ENCODE data around the gene IL34.

IL34 gene

GRCh38 chr16:70686376-70687101 lies 40.2 kb downstream of the IL34 start:
- Mint-ChIP-seq H3K27me3 (peaks cover 1% of the 10 kb centered on the region), H3K9me3 (no peaks in the 10 kb centered on the region), H3K4me3 (peak overlapping the region; percentile 42), H3K4me1 (no peaks in the 10 kb centered on the region), H3K27ac (no peak overlapping the region), H3K36me3 (peaks cover 1% of the 10 kb centered on the region)

GRCh38 chr16:70687102-70687511 lies 40.7 kb downstream of the IL34 start:
- Mint-ChIP-seq H3K27ac (no peak overlapping the region), H3K4me1 (no peaks in the 10 kb centered on the region), H3K4me3 (peak overlapping the region; percentile 58), H3K27me3 (peaks cover 1% of the 10 kb centered on the region), H3K36me3 (peaks cover 1% of the 10 kb centered on the region), H3K9me3 (no peaks in the 10 kb centered on the region)

GRCh38 chr16:70687671-70688245 lies 41.4 kb downstream of the IL34 start:
- Mint-ChIP-seq H3K27ac (no peak overlapping the region), H3K9me3 (no peaks in the 10 kb centered on the region)

GRCh38 chr16:70688246-70688742 lies 41.9 kb downstream of the IL34 start:
- H3K36me3 Mint-ChIP-seq, result peaks cover 1% of the 10 kb centered on the region

More at GRCh38 chr16:70687671-70688245, 41.4 kb downstream of the IL34 start:
- Mint-ChIP-seq H3K27me3 (peaks cover 1% of the 10 kb centered on the region), H3K36me3 (peaks cover 1% of the 10 kb centered on the region), H3K4me1 (no peaks in the 10 kb centered on the region), H3K4me3 (no peak overlapping the region)

GRCh38 chr16:70689035-70689969 lies 42.9 kb downstream of the IL34 start:
- peaks cover 1% of the 10 kb centered on the region for H3K36me3 Mint-ChIP-seq

More at GRCh38 chr16:70688246-70688742, 41.9 kb downstream of the IL34 start:
- no peaks in the 10 kb centered on the region for H3K4me1 Mint-ChIP-seq
- H3K27me3 Mint-ChIP-seq, result peaks cover 1% of the 10 kb centered on the region
- H3K27ac Mint-ChIP-seq, result no peak overlapping the region
- H3K4me3 Mint-ChIP-seq, result no peak overlapping the region
- no peaks in the 10 kb centered on the region for H3K9me3 Mint-ChIP-seq

GRCh38 chr16:70689970-70690891 lies 43.9 kb downstream of the IL34 start:
- H3K4me1 Mint-ChIP-seq, result peaks cover under 1% of the 10 kb centered on the region

More at GRCh38 chr16:70689035-70689969, 42.9 kb downstream of the IL34 start:
- H3K27me3 Mint-ChIP-seq, result peaks cover 1% of the 10 kb centered on the region
- H3K4me1 Mint-ChIP-seq, result no peaks in the 10 kb centered on the region
- H3K9me3 Mint-ChIP-seq, result no peaks in the 10 kb centered on the region
- H3K4me3 Mint-ChIP-seq, result no peak overlapping the region
- H3K27ac Mint-ChIP-seq, result no peak overlapping the region

GRCh38 chr16:70691223-70692129 lies 45.1 kb downstream of the IL34 start:
- Mint-ChIP-seq H3K4me3 (no peak overlapping the region), H3K27ac (no peak overlapping the region), H3K36me3 (peaks cover 1% of the 10 kb centered on the region), H3K27me3 (no peaks in the 10 kb centered on the region), H3K4me1 (peaks cover 13% of the 10 kb centered on the region), H3K9me3 (no peaks in the 10 kb centered on the region)

More at GRCh38 chr16:70689970-70690891, 43.9 kb downstream of the IL34 start:
- H3K9me3 Mint-ChIP-seq, result no peaks in the 10 kb centered on the region
- H3K27me3 Mint-ChIP-seq, result no peaks in the 10 kb centered on the region
- no peak overlapping the region for H3K4me3 Mint-ChIP-seq
- peaks cover 1% of the 10 kb centered on the region for H3K36me3 Mint-ChIP-seq
- H3K27ac Mint-ChIP-seq, result no peak overlapping the region

- Mint-ChIP-seq H3K36me3 (peaks cover 1% of the 10 kb centered on the region), H3K9me3 (no peaks in the 10 kb centered on the region), H3K4me3 (no peak overlapping the region), H3K27ac (no peak overlapping the region), H3K4me1 (peaks cover 19% of the 10 kb centered on the region), H3K27me3 (no peaks in the 10 kb centered on the region)
Observed at GRCh38 chr16:70692130-70692872, 45.9 kb downstream of the IL34 start.

GRCh38 chr16:70692873-70693671 lies 46.7 kb downstream of the IL34 start:
- Mint-ChIP-seq H3K36me3 (no peaks in the 10 kb centered on the region), H3K4me3 (no peak overlapping the region), H3K27ac (peak overlapping the region; percentile 31), H3K27me3 (no peaks in the 10 kb centered on the region), H3K4me1 (peaks cover 22% of the 10 kb centered on the region), H3K9me3 (no peaks in the 10 kb centered on the region)

GRCh38 chr16:70694088-70694867 lies 47.9 kb downstream of the IL34 start:
- peaks cover 25% of the 10 kb centered on the region for H3K4me1 Mint-ChIP-seq
- no peak overlapping the region for H3K4me3 Mint-ChIP-seq
- no peak overlapping the region for H3K27ac Mint-ChIP-seq
- H3K9me3 Mint-ChIP-seq, result no peaks in the 10 kb centered on the region
- no peaks in the 10 kb centered on the region for H3K36me3 Mint-ChIP-seq
- no peaks in the 10 kb centered on the region for H3K27me3 Mint-ChIP-seq

GRCh38 chr16:70694868-70695218 lies 48.5 kb downstream of the IL34 start:
- no peak overlapping the region for H3K4me3 Mint-ChIP-seq
- no peaks in the 10 kb centered on the region for H3K9me3 Mint-ChIP-seq
- H3K4me1 Mint-ChIP-seq, result peaks cover 26% of the 10 kb centered on the region
- H3K36me3 Mint-ChIP-seq, result no peaks in the 10 kb centered on the region
- no peak overlapping the region for H3K27ac Mint-ChIP-seq
- H3K27me3 Mint-ChIP-seq, result no peaks in the 10 kb centered on the region

GRCh38 chr16:70695331-70696070 lies 49.1 kb downstream of the IL34 start:
- no peak overlapping the region for H3K4me3 Mint-ChIP-seq

More at GRCh38 chr16:70695331-70696070, 49.1 kb downstream of the IL34 start:
- Mint-ChIP-seq H3K27ac (no peak overlapping the region), H3K36me3 (no peaks in the 10 kb centered on the region), H3K27me3 (no peaks in the 10 kb centered on the region), H3K9me3 (no peaks in the 10 kb centered on the region), H3K4me1 (peaks cover 26% of the 10 kb centered on the region)
